ACHN (cell line): ENCODE results near the gene IGFL2.
"Not testable (repeated sequence)": the region's sequence is repeated elsewhere in the genome, so short reads cannot be mapped to it uniquely, and the experiment has no call there.

ENCODE experiments used
- DNase-seq: peaks from one replicate; pipeline ENCODE4 v3.0.0-alpha.2; 2015
- in situ Hi-C: cut with HindIII; loops from 2 replicates; pipeline ENCODE4 v1.10.0; 2017; ENCODE audit warnings: low sequenced_read_pairs, low pct_ligation_motif_present, low pct_unique_long_range_greater_than_20kb

Gene IGFL2

DNA sequence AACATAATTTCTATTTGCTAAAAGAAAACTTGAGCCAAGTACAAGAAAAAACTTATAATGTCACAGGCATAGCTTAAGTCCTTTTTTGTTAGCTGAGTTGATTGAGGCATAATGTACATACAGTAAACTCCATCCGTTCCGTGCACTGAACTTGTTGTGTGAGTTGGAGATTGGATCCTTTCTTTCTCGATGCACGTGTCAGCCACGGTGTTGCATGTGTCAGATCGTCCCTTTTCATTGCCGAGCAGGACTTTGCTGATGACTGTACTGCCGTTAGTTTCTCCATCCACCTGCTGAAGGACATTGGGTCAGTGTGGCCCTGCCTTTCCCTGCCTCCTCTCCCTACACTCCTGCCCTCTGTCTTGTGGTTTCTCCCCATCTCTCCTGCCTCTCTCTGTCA is 34.4 kb downstream of the IGFL2 start:
- no peak for DNase-seq
- in situ Hi-C loops: no loop called here

DNA sequence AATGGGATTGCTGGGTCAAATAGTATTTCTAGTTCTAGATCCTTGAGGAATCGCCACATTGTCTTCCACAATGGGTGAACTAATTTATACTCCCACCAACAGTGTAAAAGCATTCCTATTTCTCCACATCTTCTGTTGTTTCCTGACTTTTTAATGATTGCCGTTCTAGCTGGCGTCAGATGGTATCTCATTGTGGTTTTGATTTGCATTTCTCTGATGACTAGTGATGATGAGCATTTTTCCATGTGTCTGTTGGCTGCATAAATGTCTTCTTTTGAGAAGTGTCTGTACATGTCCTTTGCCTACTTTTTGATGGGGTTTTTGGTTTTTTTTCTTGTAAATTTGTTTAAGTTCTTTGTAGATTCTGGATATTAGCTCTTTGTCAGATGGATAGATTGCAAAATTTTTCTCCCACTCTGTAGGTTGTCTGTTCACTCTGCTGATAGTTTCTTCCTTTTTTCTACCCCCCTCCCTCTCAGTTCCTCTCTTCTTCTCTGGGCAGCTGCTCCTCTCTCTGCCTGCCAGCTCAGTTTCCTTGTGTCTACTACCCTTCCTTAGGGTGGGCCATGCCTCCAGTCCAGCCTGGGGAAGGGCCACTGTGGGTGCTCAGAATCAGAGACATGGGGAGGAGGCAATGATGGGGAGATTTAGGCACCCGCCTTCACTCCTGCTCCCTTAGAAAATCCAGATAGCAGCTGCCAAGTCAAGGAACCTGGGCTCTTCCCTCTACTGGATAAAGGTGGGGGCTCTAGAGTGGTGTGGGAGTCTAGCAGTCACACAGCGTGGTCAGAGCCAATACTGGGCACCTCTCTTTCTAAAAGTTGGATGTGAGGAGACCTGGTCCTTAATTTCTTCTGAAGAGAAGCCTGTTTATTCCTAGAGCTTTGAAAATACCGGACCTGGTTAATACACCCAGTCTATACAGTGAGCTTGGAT is 37.0 kb downstream of the IGFL2 start:
- DNase-seq, in situ Hi-C loops: not testable (repeated sequence)

DNA sequence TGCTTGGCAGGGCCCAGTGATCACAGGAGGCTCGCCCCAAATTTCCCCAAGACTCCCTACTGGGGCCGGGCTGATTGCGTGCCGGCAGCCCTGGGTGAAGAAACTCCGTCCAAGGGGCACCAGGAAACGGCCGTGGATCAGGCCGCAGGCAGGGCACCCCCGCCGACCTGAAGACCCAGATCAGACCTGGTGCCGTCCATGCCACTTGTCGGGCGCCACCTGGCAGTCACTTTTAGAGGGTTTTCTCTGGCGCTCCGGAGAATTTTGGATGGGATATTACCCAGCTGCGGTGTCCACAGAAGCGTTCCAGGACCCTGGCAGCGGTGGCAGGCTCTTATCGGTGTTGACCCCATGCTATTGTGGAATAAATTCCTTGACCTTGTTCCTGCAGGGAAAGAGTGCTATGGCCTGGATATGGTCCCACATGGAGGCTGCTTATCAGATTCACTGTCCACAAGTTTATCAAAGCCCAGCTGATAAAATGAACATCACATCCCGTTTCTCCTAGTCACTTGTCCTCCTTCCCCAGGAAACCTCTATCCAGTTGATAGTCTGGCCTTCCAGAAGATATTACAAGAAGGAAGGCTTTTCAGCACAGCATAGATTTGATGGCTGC is 38.2 kb downstream of the IGFL2 start:
- DNase-seq: no peak
- in situ Hi-C loops: no loop called here

DNA sequence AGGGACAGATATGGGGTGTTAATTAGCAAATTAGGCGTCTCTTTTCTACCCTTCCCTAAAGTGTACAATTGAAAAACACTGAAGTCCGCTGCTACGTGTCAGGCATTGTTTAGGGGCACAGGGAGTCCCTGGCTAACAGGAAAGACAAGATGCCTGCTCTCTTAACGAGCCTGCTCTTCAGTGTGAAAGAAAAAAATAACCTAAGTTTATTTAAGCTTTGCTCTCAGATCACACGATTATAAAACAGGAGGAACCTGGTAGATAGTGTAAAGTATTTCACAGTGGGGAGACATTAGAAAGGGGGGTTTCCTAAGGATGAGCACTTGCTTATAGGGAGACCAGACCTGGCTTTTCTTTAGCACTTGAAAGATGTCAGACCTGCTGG is 38.7 kb downstream of the IGFL2 start:
- DNase-seq: no peak
- in situ Hi-C loops: no loop called here

DNA sequence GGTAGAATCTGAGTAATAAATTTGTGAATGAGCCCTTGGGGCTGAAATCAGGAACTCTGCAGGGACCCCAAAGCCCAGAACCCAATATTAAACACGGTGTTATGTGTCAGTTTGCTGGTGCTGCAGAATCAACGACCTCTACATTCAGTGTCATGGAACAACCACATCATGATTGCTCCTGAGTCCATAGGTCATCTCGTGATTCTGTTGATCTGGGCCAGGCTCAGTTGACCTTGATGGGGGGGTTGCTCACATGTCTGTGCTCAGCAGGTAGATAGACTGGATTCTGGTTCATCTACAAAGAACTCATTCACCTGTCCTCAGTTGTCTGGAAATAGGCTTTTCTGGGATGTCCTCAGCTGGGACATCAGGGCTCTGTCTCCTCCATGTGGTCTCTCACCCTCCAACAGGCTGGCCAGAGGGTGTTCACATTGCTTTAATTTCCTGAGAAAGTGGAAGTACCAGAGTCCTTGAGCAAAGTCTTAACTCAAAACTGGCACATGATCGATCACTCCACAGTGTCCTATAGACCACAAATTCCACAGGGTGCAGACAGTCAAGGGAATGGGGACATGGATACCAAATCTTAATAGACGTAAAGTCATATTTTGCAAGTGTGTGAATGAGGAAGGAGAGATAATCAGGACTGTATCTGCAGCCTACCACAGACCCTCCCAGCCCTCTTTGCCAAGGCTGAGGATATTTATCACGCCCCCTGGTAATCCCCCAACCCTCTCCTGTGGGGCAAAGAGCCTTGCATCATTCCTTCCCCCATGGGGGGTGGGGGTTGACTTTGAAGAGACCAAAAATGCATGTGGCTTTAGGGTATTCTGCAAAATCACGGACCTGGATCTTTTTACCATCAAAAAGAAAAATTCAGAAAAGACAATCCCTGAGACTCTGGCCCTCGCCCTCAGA is 42.2 kb downstream of the IGFL2 start:
- DNase-seq: no peak
- in situ Hi-C loops: no loop called here

DNA sequence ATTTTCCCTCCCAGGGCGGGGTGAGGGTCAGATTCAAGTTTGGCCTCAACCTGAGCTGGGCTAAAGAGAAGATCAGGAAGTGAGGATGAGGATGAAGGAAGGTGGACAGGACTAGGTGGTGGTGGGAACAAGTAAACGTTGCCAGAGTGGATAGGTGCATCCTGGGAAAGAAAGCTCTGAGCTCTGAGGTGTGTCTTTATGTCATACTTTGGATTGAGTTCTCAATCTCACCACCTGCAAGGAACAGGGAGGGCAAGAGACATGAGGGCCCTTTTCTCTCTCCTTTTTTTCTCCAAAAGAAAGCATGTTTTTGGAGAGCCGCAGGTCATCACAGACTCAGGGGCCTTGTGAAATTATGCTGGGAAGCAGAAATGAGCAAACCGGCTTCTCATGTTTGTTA is 43.3 kb downstream of the IGFL2 start:
- in situ Hi-C loops: no loop called here
- DNase-seq: no peak

DNA sequence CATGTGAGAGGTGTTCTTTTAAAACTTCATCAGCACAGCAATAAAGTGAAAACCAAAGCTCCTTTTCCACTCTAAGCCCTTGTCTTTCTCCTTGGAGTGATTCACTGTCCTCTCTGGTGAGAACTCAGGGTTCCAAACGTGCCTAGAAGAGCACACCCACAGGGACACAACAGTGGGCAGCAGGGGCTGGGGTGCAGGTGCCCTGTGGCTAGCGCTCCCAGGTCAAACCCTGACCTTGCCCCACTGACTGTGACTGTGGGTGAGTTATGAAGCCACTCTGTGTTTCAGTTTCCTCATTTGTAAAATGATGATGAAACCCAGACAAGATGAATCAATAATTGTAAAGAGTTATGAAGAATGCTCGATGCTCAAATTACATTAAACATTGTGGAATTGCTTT is 43.9 kb downstream of the IGFL2 start:
- in situ Hi-C loops: no loop called here
- DNase-seq: no peak

DNA sequence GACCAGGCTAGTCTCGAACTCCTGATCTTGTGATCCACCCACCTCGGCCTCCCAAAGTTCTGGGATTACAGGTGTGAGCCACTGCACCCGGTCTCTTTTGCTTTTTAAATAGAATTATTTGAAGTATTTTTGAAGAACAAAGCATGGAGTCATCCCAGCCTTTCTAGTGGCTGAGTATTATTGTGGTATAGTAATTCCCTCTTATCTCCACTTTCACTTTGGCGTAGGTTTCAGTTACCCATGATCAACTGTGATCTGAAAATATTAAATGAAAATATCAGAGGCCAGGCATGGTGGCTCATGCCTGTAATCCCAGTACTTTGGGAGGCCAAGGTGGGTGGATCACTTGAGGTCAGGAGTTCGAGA is 44.6 kb downstream of the IGFL2 start:
- DNase-seq, in situ Hi-C loops: not testable (repeated sequence)

DNA sequence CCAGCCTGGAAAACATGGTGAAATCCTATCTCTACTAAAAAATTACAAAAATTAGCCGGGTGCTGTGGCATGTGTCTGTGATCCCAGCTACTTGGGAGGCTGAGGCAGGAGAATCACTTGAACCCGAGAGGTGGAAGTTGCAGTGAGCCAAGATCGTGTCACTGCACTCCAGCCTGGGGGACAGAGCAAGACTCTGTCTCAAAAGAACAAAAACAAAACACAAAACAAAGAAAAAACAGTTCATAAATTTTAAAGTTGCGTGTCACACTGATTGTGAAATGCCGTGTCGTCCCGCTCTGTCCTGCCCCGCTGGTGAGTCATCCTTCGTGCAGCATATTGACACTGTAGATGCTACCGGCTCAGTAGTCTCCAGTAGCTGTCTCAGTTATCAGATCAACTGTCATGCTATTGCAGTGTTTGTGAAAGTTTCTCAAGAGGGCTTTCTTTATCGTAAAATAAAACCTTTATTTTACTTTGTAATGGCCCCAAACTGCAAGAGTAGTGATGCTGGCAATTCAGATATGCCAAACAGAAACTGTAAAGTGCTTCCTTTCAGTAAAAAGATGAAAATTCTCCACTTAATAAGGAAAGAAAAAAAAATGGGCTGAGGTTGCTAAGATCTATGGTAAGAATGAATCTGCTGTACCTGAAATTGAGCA is 45.1 kb downstream of the IGFL2 start:
- in situ Hi-C loops: no loop called here
- peak; percentile 6 for DNase-seq

DNA sequence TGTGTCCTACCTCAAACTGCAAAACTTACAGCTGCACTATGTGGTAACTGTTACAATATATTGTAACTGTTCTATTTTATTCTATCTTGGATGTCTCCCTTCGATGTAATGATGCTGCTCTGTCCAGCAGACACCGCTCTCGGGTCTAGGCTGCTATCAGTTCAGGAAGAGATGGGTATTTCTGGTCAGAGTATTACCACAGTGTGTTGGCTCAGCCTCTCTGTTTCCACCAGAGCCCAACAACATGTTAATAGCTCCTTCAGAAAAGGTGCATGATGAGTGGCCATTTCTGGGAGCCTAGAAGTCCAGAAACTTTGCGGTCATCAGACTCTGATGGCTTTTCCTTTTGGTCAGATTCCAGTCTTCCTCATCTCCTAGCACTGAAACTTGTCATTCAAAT is 45.6 kb downstream of the IGFL2 start:
- DNase-seq: no peak
- in situ Hi-C loops: no loop called here

DNA sequence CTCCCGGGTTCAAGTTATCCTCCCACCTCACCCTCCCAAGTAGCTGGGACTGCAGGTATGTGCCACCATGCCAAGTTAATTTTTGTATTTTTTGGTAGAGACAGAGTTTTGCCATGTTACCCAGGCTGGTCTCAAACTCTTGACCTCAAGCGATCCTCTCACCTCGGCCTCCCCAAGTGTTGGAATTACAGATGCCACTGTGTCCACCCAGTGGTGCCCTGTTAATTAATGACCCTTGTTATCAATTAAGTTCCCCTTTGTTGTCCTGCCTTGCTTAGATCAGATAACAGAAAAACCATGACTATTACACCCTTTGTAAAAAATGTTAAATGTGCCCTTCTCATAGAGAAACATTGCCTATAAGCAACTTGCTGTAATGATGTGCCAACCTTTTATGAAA is 47.1 kb downstream of the IGFL2 start:
- in situ Hi-C loops: no loop called here
- DNase-seq: no peak

DNA sequence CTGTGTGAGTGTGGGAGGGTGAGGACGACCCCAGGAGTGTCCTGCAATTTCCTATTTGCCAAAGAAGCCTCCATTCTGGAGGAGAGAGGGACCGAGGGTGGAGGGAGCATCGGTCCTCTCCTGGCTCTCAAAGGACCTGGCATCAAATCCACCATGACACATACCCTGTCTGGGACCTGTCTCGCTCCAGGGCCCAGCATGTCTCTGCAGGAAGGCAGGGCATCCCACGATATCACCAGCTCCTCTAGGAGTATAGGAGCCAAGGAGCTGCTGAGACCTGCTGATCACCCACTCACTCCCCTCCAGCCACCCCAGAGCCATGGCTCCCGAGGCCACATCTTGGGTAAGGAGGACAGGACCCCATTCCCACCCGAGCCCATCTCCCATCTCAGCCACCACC is 47.9 kb downstream of the IGFL2 start:
- DNase-seq, in situ Hi-C loops: not testable (repeated sequence)

DNA sequence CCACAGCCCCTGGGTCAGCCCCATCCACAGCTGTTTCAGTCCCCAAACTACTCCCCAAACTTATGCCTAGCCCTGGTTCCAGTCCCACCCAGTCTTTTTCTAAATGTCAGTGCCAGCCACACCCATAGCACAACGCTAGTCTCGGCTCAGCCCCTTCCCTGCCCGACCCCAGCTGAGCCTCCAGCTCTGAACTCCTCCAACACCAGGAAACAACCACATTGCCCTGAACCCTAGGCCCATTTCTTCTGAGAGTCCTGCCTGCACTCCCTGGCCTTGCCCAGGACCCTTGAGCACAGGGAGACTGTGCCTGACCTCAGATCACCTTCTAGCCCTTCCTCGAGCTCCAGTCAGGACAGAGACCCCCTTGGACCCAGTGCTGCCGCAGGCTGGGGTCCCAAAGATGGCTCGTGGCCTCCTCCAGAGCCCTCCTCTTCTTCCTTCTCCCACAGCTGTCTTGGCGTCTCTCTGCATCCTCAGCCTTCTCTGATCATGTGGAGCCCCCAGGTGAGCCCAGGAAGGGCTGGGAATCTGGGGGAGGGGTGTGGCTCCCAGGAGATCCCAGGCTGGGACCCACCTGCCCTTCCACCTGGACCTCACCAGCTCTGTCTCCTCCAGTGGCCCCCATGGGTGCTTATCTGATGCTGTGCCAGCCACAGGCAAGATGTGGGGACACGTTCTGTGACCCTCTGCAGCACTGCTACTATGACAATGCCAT is 48.5 kb downstream of the IGFL2 start:
- in situ Hi-C loops: no loop called here
- no peak for DNase-seq

DNA sequence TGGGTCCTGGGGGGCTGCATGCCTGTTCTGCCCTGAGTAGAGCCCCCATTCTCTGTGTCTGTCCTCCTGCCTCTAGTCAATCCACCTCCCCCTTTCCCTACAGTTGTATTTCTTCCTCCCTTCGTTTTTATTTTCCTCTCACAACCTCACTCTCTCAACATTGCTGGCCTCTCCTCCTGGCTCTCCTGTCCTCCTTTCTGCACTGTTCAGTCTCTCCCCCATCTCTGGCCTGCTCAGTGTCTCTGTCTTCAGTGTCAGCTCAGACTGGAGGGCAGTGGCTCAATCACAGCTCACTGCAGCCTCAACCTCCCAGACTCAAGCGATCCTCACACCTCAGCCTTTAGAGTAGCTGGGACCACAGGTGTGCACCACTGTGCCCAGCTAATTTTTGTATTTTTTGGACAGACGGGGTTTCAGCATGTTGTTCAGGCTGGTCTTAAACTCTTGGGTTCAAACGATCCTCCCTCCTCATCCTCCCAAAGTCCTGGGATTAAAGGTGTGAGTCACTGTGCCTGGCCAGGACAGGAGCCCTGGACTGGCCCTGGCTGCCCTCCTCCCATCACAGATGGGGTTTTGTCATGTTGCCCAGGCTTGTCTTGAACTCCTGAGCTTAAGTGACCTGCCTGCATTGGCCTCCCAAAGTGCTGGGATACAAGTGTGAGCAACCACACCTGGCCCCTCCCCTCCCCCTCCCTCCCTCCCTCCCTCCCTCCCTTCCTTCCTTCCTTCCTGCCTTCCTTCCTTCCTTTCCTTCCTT is 49.5 kb downstream of the IGFL2 start:
- no peak for DNase-seq
- in situ Hi-C loops: no loop called here

DNA sequence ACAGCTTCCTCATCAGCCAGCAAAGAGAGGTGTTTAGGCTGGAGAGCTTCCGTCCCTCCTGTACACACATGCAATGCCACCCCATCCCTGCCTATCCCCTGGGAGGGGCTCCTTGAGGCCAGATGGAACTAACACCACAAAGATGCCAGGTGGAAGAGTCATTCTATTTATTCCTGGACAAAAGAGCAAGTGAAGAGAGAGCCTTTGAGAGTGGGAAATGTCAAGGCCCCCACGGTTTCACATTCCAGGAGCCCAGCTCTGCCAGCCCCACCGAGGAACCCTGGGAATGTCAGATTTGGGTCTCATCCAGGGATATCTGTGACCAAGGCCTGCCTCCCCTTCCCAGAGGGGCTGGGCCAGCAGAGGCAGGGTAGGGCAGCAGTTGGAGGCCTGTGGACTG is 50.7 kb downstream of the IGFL2 start:
- in situ Hi-C loops: no loop called here
- no peak for DNase-seq

DNA sequence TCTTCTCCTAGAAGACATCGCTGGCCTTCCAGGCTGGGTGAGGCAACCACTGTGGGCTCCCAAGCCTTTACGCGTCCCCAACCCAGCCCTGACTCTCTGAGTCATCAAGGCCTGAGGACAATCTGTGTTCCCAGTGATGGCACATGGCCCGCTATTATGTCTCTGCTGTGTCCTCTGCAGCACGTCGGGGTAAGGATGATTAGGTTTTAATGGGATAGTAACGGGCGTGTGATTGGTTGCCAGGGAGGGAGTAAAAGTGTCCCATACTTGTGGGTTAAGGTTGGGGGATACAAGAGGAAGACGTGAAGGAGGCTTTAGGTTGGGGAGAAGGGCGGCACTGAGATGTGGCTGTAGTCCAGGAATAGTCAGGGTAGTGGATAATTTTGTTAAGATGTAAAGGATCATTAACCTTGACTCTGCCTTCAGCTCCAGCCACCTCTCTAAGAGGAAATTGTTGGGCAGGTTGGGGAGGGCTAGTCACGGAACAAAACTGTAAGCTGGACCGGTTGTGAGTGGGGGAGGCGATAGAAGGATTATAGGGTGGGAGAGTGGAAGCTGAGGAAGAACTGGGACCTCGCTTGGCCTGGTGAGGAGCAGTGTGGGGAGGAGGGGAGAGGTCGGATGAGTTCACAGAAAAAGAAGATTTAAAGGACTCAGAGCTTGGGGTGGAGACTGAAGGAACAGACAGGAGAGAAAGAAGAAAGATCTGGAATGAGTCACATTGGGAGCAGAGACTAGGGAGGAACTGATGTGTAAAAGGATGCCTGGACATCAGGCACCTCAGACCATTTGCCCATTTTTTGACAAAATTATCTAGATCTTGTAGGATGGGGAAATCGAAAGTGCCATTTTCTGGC is 53.6 kb downstream of the IGFL2 start:
- no peak for DNase-seq
- in situ Hi-C loops: no loop called here

DNA sequence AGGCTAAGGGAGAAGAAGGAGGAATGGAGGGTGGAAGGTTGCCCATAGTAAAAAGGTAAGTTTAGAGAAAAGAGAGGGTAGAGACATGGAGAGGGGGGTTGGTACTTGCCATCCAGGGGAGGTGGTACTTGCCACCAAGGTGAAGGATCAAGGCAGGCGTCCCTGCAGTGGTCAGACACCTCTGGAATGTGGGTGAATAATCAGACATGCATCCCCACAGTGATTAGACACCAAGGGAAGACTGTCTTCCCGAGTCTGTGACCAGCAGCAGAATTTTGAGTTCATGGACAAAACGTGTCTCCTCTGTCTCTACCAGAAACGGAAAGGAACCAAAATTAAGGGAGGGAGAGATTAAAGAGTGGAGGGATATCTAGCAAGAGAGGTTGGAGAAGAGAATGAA is 54.4 kb downstream of the IGFL2 start:
- in situ Hi-C loops: no loop called here
- no peak for DNase-seq
